SK-N-SH (cell line): Measurements from ENCODE around the gene TSPYL2. TPM values are rescaled to one million over a fixed set of nuclear protein-coding genes. Genes with fewer than 3 reads are reported as not detected.

Experiments used
- CTCF ChIA-PET: fragments of 300-600, 350-600 bp; formaldehyde crosslinking; extraction: SDS; loops from one replicate; lab custom pipeline; 2021; lab: Yijun Ruan, JAX
- POLR2A ChIA-PET: fragments of 350-600 bp; sonication (Branson Sonifier 250); formaldehyde crosslinking; extraction: SDS; loops from one replicate; lab custom pipeline; 2020; ENCODE audit warnings: antibody characterized with exemption, inconsistent platforms; lab: Yijun Ruan, JAX
- DNase-seq: peaks from one replicate; pipeline ENCODE4 v3.0.0; 2012
- H2AFZ ChIP-seq: fragments of 200-600 bp; sonication (generic); 2 replicates; pipeline ENCODE4 v1.8.1; 2016; ENCODE audit warnings: antibody characterized with exemption, mild to moderate bottlenecking, low read depth
- H3F3A ChIP-seq: fragments of 200-600 bp; sonication (generic); replicated peaks from 2 replicates; pipeline ENCODE3; 2016; ENCODE audit warnings: antibody characterized with exemption, mild to moderate bottlenecking; ENCODE audit not compliant: insufficient read depth
- H3K27ac ChIP-seq, 2 experiments: fragments of 200-500 bp in 1 of 2; fragments of 200-600 bp in 1 of 2; sonication (Bioruptor generic) in 1 of 2; sonication (generic), shearing (Covaris generic) in 1 of 2; 2 replicates each; pipeline versions ENCODE4 v1.5.1 to v1.6.1; 2014 to 2016; ENCODE audit warnings: low read depth in 2 of 2, inconsistent platforms in 1 of 2, low read length in 1 of 2, mild to moderate bottlenecking in 1 of 2, mixed read lengths in 1 of 2
- H3K27me3 ChIP-seq: fragments of 200-600 bp; sonication (generic), shearing (Covaris generic); 2 replicates; pipeline ENCODE4 v1.6.1; 2016; ENCODE audit warnings: mixed run types; ENCODE audit not compliant: insufficient read depth
- H3K36me3 ChIP-seq, 2 experiments: fragments of 200-500 bp in 1 of 2; fragments of 200-600 bp in 1 of 2; sonication (Bioruptor generic) in 1 of 2; sonication (generic) in 1 of 2; replicated peaks in 1 of 2; 2 replicates each; pipeline versions ENCODE3 to v1.5.1; 2014 to 2016; ENCODE audit warnings: low read length in 1 of 2, mild to moderate bottlenecking in 1 of 2; ENCODE audit not compliant: insufficient read depth in 2 of 2, control insufficient read depth in 1 of 2
- H3K4me1 ChIP-seq, 2 experiments: fragments of 200-500 bp in 1 of 2; fragments of 200-600 bp in 1 of 2; sonication (Bioruptor generic) in 1 of 2; sonication (generic), shearing (Covaris generic) in 1 of 2; 2 replicates each; pipeline versions ENCODE4 v1.5.1 to v1.6.1; 2014 to 2016; ENCODE audit warnings: low read depth in 1 of 2, low read length in 1 of 2, mixed run types in 1 of 2; ENCODE audit not compliant: insufficient read depth in 2 of 2, control insufficient read depth in 1 of 2
- H3K4me2 ChIP-seq: fragments of 200-600 bp; sonication (generic), shearing (Covaris generic); 2 replicates; pipeline ENCODE4 v1.6.1; 2017; ENCODE audit warnings: mixed run types
- H3K4me3 ChIP-seq, 2 experiments: fragments of 200-500 bp in 1 of 2; fragments of 200-600 bp in 1 of 2; sonication (Bioruptor generic) in 1 of 2; sonication (generic), shearing (Covaris generic) in 1 of 2; 2 replicates each; pipeline versions ENCODE4 v1.5.1 to v1.8.1; 2014 to 2016; ENCODE audit warnings: low read depth in 2 of 2, inconsistent platforms in 1 of 2, low read length in 1 of 2, mild to moderate bottlenecking in 1 of 2, mixed read lengths in 1 of 2, moderate library complexity in 1 of 2
- H3K79me2 ChIP-seq: fragments of 200-600 bp; sonication (generic); 2 replicates; pipeline ENCODE4 v1.8.1; 2017; ENCODE audit warnings: mild to moderate bottlenecking; ENCODE audit not compliant: insufficient read depth
- H3K9ac ChIP-seq: fragments of 200-600 bp; sonication (generic); 2 replicates; pipeline ENCODE4 v1.6.1; 2017; ENCODE audit warnings: mixed run types
- H3K9me2 ChIP-seq: fragments of 200-600 bp; sonication (generic); 2 replicates; pipeline ENCODE4 v1.6.1; 2017; ENCODE audit warnings: mixed run types
- H3K9me3 ChIP-seq: fragments of 200-600 bp; sonication (generic); 2 replicates; pipeline ENCODE4 v1.6.1; 2017; ENCODE audit warnings: mixed run types, mild to moderate bottlenecking, moderate library complexity
- H4K20me1 ChIP-seq: fragments of 200-600 bp; sonication (generic); 2 replicates; pipeline ENCODE4 v1.6.1; 2017; ENCODE audit warnings: mild to moderate bottlenecking, mixed run types; ENCODE audit not compliant: insufficient read depth
- CTCF ChIP-seq: fragments of 200-600 bp; sonication (generic); IDR thresholded peaks from 2 replicates; pipeline ENCODE4 v1.6.1; 2017; ENCODE audit warnings: antibody characterized with exemption, mild to moderate bottlenecking, moderate library complexity
- ELF1 ChIP-seq: IDR thresholded peaks from 2 replicates; pipeline ENCODE4 v1.4.0; 2012
- EP300 ChIP-seq, 2 experiments: IDR thresholded peaks; 2 replicates each; pipeline versions ENCODE4 v1.4.0 to v1.6.1; 2012; ENCODE audit warnings: borderline replicate concordance in 1 of 2, low read depth in 1 of 2, low read length in 1 of 2
- EZH2phosphoT487 ChIP-seq: fragments of 200-600 bp; sonication (generic); IDR thresholded peaks from 2 replicates; pipeline ENCODE4 v1.6.1; 2017; ENCODE audit warnings: low read depth, mixed run types, mild to moderate bottlenecking, antibody characterized with exemption, moderate library complexity, borderline replicate concordance
- FOSL2 ChIP-seq: IDR thresholded peaks from 2 replicates; pipeline ENCODE4 v1.4.0; 2012; ENCODE audit warnings: low read depth, mild to moderate bottlenecking, moderate library complexity, borderline replicate concordance
- GABPA ChIP-seq: IDR thresholded peaks from 2 replicates; pipeline ENCODE4 v1.4.0; 2012; ENCODE audit warnings: low read depth, mild to moderate bottlenecking
- GATA2 ChIP-seq: sonication (generic); formaldehyde crosslinking; IDR thresholded peaks from 2 replicates; pipeline ENCODE4 v1.5.0; 2020; ENCODE audit warnings: mild to moderate bottlenecking, missing genetic modification reagents
- JUND ChIP-seq: IDR thresholded peaks from 2 replicates; pipeline ENCODE4 v1.4.0; 2012
- MXI1 ChIP-seq: IDR thresholded peaks from 2 replicates; pipeline ENCODE4 v1.6.1; 2012; ENCODE audit warnings: mild to moderate bottlenecking, low read depth, low read length, improper control_type of control experiment
- NFIC ChIP-seq: IDR thresholded peaks from 2 replicates; pipeline ENCODE4 v1.4.0; 2012; ENCODE audit warnings: borderline replicate concordance
- POLR2AphosphoS5 ChIP-seq: IDR thresholded peaks from 2 replicates; pipeline ENCODE4 v1.6.1; 2012; ENCODE audit warnings: low read depth, low read length
- RAD21 ChIP-seq: IDR thresholded peaks from 2 replicates; pipeline ENCODE4 v1.6.1; 2012; ENCODE audit warnings: mild to moderate bottlenecking, low read length
- RFX5 ChIP-seq: IDR thresholded peaks from 2 replicates; pipeline ENCODE4 v1.6.1; 2012; ENCODE audit warnings: mild to moderate bottlenecking, improper control_type of control experiment, low read length
- RXRA ChIP-seq: IDR thresholded peaks from 2 replicates; pipeline ENCODE4 v1.4.0; 2012; ENCODE audit warnings: low read depth, mild to moderate bottlenecking, borderline replicate concordance
- SIN3A ChIP-seq: IDR thresholded peaks from 2 replicates; pipeline ENCODE4 v1.6.1; 2012; ENCODE audit warnings: low read depth, mild to moderate bottlenecking, low read length, moderate library complexity, borderline replicate concordance
- SMC3 ChIP-seq: IDR thresholded peaks from 2 replicates; pipeline ENCODE4 v1.6.1; 2012; ENCODE audit warnings: low read depth, low read length, improper control_type of control experiment
- TCF12 ChIP-seq: IDR thresholded peaks from 2 replicates; pipeline ENCODE4 v1.4.0; 2012
- USF2 ChIP-seq: fragments of 150-350 bp; IDR thresholded peaks from 2 replicates; pipeline ENCODE4 v1.6.1; 2017; ENCODE audit warnings: antibody characterized with exemption, low read length, low read depth, borderline replicate concordance
- YY1 ChIP-seq: IDR thresholded peaks from 2 replicates; pipeline ENCODE4 v1.4.0; 2012; ENCODE audit warnings: low read depth, mild to moderate bottlenecking
- ZBTB33 ChIP-seq: IDR thresholded peaks from 2 replicates; pipeline ENCODE4 v1.4.0; 2012; ENCODE audit warnings: low read depth, borderline replicate concordance
- WGBS: methylation state at CpG from one replicate; pipeline ENCODE4 v1.1.6; 2017; ENCODE audit warnings: low lambda C conversion rate; 5-methylcytosine and 5-hydroxymethylcytosine counted together
- polyA plus RNA-seq, 3 experiments: library from polyadenylated mRNA; depleted of rRNA; stranded (reverse); fragments of >200 nt; gene quantifications; 2 replicates each; pipeline ENCODE4 v1.2.3, GENCODE V29; 2012

TSPYL2 gene
- polyA plus RNA-seq, 1 of the 3 experiments (the other 2 are of a cell fraction) = 26.4 TPM

GRCh38 chrX:53128097-53128749 lies 46.1 kb downstream of the TSPYL2 start:
- Histone ChIP-seq H3K36me3 (no peaks in the 10 kb centered on the region), H3K27me3 (no peaks in the 10 kb centered on the region; the same call in 1 of the 2 replicates), H3K9me3 (no peaks in the 10 kb centered on the region; the same call in 1 of the 2 replicates), H4K20me1 (no peaks in the 10 kb centered on the region), H3K9ac (no peak overlapping the region), H3F3A (no peaks in the 10 kb centered on the region), H2AFZ (no peak overlapping the region), H3K4me1 (no peaks in the 10 kb centered on the region; a peak in 1 of 4 replicates), H3K9me2 (no peaks in the 10 kb centered on the region), H3K4me3 (no peak overlapping the region), H3K4me2 (no peak overlapping the region; the same call in 1 of the 2 replicates), H3K27ac (peak overlapping the region in 1 of 2 experiments; percentile 44; a peak in 1 of 4 replicates), H3K79me2 (no peaks in the 10 kb centered on the region)
- DNase-seq = no peak
- TF ChIP-seq RXRA (no peak), ZBTB33 (no peak), GABPA (no peak), POLR2AphosphoS5 (no peak), EZH2phosphoT487 (no peak), YY1 (no peak), JUND (no peak), GATA2 (no peak), MXI1 (no peak), SMC3 (no peak), RFX5 (no peak), EP300 (IDR thresholded peaks at IDR 0.05; ENCODE audit: borderline replicate concordance in 1 of 2, low read depth in 1 of 2, low read length in 1 of 2) (no peak), CTCF (no peak), SIN3A (no peak), TCF12 (no peak)
- POLR2A ChIA-PET = no interaction called here
- CTCF ChIA-PET = no interaction called here
- 39% methylated on average over 3 of the region's 3 CpGs for WGBS

- H2AFZ ChIP-seq = no peak overlapping the region
- peaks cover 6% of the 10 kb centered on the region; the same call in 1 of the 2 replicates for H3K27me3 ChIP-seq
- no peaks in the 10 kb centered on the region for H3K9me2 ChIP-seq
- no peaks in the 10 kb centered on the region for H3F3A ChIP-seq
- CTCF ChIA-PET = no interaction called here
- no peaks in the 10 kb centered on the region for H3K79me2 ChIP-seq
- no peaks in the 10 kb centered on the region for H4K20me1 ChIP-seq
- no peak overlapping the region for H3K4me3 ChIP-seq
- H3K4me1 ChIP-seq = no peaks in the 10 kb centered on the region
- WGBS = 68% methylated on average over 4 of the region's 4 CpGs
- no peaks in the 10 kb centered on the region for H3K36me3 ChIP-seq
- no peaks in the 10 kb centered on the region for H3K9me3 ChIP-seq
- H3K4me2 ChIP-seq = no peak overlapping the region
- POLR2A ChIA-PET = no interaction called here
- no peak overlapping the region for H3K9ac ChIP-seq
- DNase-seq = no peak
- no peak overlapping the region for H3K27ac ChIP-seq
- TF ChIP-seq ELF1 (no peak), FOSL2 (no peak), ZBTB33 (no peak), NFIC (no peak), USF2 (no peak), SMC3 (no peak), RAD21 (no peak)
Observed at GRCh38 chrX:53133400-53133799, 51.2 kb downstream of the TSPYL2 start.
